NCI-H2227 (cell line): Measurements from ENCODE around the gene TLR5.
"Not testable (repeated sequence)": the region's sequence is repeated elsewhere in the genome, so short reads cannot be mapped to it uniquely, and the experiment has no call there.

Experiments
- DNase-seq: peaks from one replicate; lab custom pipeline; 2025; ENCODE audit not compliant: unreplicated experiment; lab: John Stamatoyannopoulos, UW

Gene TLR5, protein sequence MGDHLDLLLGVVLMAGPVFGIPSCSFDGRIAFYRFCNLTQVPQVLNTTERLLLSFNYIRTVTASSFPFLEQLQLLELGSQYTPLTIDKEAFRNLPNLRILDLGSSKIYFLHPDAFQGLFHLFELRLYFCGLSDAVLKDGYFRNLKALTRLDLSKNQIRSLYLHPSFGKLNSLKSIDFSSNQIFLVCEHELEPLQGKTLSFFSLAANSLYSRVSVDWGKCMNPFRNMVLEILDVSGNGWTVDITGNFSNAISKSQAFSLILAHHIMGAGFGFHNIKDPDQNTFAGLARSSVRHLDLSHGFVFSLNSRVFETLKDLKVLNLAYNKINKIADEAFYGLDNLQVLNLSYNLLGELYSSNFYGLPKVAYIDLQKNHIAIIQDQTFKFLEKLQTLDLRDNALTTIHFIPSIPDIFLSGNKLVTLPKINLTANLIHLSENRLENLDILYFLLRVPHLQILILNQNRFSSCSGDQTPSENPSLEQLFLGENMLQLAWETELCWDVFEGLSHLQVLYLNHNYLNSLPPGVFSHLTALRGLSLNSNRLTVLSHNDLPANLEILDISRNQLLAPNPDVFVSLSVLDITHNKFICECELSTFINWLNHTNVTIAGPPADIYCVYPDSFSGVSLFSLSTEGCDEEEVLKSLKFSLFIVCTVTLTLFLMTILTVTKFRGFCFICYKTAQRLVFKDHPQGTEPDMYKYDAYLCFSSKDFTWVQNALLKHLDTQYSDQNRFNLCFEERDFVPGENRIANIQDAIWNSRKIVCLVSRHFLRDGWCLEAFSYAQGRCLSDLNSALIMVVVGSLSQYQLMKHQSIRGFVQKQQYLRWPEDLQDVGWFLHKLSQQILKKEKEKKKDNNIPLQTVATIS

DNA sequence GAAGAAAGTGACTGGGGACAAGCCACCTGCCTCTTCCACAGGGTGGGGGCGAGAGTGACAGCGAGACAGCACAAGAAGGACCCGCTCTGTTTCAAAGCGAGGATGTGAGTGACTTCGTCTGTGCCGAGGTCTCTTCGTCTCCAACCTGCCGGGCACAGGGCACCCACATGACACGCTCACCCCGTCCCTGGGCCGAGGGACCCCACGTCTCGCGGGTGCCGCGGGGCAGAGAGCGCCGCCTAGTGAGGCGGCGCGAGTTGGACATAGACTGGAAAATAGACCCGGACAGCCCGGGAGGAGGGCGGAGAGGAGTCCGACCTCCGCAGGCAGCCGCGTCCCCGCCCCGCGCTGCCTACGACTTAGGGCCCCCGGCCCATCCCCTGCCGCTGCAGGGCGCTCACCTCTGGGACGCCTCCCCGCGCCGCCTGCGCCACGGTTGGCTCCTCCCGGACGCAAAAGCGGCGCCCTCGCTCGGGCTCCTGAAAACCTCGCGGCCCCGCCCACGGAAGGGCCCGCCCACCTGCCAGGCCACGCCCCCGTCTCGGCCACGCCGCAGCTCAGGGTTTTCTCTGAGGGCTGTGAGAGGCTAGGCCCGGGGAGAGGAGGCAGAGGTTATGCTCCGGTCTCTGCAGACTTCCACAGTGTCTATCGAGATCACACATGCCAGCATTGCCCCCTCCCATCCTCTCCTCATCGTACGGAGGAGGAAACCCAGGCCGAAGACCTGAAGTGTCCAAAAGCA lies at the start of gene TLR5:
TSS of gene TLR5 (minus strand) at position 454 of the 742 bp plus-strand sequence. CDS start 30,217 bp downstream, outside the sequence.
- DNase-seq = peak; percentile 93

DNA sequence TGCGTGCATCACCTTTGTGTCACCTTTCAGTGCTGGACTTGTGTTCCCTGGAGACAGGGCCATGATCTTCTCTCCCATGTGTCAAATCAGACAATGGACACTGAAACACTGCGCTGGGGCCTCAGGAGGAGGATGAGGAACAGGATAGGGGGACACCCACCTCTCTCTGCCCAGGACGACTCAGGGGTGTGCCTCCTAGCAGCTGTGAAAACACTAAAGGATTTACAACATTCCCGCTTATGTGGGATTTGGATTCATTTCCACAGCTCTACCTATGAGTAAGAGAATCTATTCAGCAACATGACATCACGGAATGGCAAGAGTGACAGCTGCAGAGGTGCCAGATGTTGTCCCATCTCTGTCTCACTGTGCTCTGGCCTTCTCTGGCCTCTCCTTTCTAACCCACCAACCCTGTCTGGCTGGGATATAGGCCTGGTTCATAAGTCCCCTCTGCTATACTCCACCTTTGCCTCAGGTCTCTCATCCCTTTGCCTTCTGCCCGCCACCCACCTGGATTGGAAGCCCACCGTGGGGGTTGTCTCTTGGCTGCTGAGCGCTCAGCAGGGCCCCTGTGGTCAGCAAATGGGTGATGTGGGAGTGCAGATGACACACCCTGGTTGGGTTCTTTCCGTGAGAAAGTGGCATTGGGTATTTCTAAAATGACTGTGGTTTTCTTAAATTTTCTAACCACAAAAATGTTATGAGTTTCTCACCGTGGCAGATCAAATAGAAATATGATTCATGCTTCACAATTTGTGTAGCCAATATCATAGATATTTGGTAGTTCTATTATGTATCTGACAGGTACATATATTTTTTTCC lies 47.1 kb upstream of the TLR5 start:
- DNase-seq = no peak

DNA sequence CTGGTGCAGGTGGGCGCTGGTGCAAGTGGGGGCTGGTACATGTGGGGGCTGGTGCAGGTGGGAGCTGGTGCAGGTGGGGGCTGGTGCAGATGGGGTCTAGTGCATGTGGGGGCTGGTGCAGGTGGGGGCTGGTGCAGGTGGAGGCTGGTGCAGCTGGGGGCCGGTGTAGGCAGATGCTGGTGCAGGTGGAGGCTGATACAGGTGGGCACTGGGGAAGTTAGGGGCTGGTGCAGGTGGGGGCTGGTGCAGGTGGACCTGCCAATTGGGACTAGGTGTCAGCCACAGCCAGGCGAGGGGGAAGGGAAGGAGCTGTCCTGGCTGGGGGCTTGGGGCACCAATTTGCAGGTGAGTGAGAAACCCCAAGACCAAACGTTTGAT lies 46.5 kb upstream of the TLR5 start:
- no peak for DNase-seq

DNA sequence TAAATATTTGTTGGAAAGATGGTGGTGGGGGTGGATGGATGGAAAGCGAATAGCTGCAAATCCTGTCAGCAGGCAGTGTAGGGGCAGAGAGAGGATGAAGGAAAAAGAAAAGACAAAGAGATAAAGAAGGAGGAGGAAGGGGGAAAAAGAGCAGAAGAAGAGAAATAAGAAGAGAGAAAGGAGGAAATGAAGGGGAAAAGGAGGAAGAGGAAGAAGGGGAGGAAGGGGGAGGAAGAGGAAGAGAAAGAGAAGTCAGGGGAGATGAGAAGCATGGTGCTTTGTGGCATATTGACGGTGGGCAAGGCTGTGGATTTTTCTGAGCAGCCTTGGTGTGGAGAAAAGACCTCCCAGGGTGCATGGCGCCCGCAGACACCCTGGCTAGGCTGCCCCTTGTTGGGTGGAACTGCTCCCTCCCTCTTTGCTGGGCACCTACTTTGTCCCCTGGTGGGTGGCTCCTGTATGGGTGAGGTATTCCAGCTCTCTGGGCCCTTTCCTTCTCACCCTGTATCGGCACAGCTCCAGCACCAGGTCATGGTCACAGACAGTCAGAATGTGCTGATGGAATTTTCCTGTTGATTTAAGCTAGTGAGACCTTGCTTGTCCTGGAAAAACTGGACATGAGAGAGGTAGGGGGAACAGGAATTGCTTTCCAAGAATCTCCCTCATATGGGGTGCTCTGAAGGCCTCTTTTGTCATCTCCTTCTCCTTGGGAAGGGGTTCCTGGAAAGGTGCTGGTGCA lies 45.7 kb upstream of the TLR5 start:
- DNase-seq = no peak

DNA sequence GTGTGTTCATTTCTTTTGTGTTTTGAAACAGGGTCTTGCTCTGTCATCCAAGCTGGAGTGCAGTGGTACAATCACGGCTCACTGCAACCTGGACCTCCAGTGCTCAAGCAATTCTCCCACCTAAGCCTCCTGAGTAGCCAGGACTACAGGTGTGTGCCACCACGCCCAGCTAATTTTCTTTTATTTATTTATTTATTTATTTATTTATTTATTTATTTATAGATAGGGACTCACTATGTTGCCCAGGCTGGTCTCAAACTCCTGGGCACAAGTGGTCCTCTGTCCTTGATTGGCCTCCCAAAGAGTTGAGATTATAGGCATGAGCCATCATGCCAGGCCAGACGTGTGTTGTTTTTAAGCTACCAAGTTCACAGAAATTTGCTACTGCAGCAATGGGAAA lies 43.8 kb upstream of the TLR5 start:
- DNase-seq = no peak

DNA sequence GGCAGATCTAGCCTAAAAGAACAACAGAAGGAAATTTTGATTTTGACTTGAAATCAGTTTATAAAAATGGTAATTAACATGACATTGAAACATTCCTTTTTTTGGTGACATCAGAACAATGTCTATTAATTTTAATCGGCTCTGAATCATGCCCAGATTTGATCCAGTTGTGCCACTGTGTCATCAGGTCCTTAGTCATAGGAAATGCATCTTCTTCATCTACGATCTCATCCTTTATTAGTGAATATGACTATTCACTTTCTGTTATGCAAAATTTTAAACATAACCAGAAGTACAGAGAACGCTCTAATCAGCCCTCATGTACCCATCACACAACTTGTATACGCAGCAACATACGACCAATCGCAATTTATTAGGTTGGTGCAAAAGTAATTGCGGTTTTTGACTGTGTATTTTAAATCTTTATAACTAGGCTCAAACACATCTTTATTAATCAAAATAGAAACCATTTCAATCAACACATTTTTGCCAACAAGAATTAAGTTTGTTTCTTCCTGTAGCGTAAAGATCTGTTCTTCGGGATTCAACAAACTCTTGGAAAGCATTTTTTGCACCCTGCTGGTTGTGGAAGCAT lies 40.3 kb upstream of the TLR5 start:
- no peak for DNase-seq

DNA sequence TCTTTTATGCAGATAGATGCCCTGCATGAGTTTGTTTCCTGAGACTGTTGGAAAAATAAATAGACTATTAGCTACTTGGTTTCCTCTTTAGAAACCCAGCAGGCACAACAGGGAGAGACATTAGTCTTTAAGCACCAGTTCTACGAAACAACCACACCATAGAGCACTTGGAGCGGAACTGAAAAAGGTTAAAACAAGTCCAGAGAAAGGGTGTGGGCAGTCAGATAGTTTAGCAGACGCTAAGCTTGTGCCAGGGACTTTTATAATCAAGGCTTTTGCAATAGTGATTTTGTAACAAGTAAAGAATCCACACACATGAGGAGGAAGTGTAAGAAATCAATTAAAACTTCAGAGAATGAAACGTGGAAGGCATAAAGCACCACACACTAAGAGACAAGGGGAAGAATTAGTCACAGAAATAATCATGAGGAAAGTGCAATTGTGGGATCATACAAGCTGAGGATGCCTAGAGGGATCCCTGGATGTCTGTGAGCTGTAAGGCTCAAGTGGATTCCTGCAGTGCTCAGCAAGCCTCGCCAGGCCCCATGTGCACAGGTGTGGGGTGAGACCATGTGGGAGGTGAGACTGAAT lies 37.8 kb upstream of the TLR5 start:
- DNase-seq = no peak

DNA sequence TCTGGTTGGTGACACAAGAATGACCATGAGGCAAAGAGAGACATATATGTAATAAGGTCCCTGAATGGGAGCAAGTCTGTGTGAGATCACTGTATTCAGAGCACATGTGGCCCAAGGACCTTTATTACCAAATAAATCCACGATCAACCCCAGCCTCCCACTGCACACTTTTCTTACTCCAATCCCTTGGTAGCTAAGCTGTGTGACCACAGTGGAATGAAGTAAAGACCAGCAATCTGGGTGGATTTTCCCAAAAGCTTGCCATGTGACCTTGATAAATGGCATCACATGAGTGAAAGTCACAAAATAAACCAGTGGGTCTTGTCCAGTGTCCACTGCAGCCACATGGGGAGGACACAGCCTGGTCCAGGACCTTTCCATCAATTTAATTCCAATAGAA lies 36.7 kb upstream of the TLR5 start:
- no peak for DNase-seq

DNA sequence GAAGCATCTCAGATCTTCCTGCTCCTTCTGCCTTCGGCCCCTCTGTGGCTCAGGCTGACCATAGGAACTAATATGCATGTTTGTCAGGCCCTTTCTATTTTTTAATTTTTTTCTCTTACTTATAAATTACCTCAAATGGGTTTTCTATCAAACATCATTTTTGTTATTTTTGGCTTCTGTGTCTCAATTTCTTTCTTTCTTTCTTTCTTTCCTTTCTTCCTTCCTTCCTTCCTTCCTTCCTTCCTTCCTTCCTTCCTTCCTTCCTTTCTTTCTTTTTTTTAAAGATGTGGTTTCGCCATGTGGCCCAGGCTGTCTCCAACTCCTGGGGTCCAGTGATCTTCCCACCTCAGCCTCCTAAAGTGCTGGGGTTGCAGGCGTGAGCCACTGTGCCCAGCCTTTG lies 36.2 kb upstream of the TLR5 start:
- DNase-seq = no peak

DNA sequence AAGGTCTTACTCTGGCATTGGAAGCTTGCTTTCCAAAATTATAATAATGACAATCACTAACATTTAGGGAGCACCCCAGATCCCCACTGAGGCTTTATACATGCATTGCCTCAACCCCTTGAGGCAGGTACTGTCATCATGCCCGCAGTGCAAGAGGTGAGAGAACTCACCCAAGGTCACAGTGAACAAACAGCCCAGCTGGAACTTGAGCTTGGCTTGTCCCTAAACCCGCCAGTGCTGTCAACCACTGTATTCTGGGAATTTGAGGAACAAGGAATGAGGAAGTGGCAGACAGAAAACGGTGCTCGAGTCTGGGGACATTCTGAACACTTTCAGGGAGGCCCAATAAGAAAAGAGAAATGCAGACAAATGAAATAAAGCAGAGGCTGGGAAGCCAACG lies 34.6 kb upstream of the TLR5 start:
- DNase-seq = no peak

DNA sequence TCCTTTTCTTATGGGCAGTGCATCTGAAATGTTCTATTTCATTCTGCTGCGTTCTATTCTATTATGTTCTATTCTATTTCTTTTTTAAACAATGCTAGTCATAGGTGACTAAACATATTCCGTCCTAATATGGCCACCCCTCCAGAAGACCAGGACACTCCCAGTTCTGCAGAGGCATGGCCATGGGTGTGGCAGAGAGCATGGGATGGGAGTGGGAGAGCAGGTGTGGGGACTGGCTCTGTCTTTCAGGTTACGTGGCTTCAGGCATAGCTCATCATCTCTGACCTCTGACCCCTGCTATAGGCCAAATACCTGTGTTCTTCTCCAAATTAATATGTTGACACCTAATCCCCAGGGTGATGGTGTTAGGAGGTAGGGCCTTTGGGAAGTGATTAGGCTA lies 33.4 kb upstream of the TLR5 start:
- DNase-seq = no peak

DNA sequence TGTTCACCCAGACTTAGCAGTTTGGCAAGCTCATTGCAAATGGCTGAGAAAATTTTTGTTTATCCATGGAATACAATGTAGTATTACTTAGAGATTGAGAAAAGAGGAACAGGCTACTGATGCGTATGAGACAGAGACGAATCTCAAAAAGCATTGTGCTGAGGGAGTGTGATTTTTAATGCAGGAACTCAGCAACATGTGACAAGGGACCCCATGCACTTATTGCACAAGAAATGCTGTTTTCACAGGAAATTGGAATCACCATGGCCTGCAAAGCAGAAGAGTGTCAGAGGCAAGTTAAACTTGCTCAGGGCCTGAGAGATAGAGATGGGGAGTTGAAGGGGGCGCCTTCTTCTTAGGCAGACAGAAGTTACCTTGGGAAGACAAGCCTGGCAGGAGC lies 32.6 kb upstream of the TLR5 start:
- no peak for DNase-seq

DNA sequence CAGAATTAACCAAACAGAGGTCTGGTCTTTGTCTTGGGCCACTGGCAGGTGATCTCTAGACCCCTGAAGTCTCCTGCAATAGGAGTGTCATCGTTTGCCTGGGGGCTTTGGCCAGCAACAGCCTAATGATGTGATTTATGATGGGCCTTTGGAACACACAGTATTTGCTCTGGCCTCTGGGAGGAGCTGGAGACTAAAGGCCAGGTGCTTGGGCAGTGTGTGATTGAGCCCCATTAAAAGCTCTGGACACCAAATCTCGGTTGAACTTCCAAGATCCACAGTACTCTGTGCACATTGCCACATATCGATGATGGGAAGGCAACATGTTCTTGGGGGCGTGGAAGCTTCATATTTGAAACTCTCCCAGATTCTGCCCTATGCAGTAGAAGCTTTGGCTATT lies 32.0 kb upstream of the TLR5 start:
- peak; percentile 21 for DNase-seq

DNA sequence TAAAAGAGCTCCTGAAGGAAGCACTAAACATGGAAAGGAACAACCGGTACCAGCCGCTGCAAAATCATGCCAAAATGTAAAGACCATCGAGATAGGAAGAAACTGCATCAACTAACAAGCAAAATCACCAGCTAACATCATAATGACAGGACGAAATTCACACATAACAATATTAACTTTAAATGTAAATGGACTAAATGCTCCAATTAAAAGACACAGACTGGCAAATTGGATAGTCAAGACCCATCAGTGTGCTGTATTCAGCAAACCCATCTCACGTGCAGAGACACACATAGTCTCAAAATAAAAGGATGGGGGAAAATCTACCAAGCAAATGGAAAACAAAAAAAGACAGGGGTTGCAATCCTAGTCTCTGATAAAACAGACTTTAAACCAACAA lies 26.4 kb upstream of the TLR5 start:
- not testable (repeated sequence) for DNase-seq

DNA sequence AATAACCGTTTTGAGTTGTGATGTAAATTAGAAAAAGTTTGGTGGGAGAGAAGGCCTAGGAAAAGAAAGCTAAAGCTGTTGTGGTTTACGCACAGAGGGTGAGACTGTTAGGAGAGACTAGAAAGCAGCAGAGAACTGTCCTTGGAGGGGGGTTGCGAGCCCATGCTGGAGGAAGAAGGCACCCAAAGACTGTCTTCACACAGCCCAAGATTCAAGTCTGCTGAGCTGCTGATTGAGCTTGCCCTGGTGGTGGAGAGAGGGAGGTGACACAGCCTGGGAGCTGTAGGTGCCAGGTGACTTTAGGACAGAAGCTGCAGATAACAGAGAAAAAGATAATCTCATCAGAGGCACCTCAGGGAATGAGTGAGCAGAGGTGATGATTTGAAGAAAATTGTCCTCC lies 18.3 kb upstream of the TLR5 start:
- DNase-seq = no peak

DNA sequence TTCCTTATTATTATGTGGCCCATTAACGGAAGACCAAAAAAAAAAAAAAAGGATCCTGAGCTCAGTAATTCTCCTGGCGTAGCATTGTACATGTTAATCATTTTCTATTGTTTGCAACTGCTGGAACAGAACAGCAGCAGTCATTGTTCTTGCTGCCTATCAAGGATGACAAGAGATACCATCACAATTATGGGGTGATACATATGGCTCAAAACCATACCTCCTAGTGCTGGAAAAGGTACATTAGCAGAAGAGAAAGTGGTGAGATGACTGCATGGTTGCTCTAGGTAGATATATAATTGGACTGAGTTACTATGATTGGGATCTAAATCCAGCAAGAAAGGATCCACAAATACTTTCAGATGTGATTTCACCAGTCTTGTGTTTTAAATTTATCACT lies 13.3 kb upstream of the TLR5 start:
- DNase-seq = no peak

DNA sequence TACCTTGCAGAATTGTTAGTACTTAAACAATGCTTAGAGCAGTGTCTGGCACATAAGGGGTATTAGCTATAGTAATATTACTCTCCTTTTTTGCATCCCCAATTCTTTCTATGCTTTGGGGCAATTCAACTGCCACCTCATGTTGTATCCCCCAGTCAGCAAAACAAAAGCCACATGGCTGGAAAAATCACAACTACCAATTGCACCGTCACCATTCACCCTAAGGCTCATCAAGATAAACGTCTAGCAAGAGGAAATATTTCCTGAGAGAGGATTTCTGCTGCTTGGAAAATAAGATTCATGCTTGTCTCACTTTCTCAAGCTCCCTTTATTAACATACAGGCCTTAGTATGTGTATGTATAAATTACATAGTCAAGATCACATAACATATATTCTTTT lies 12.1 kb upstream of the TLR5 start:
- no peak for DNase-seq

DNA sequence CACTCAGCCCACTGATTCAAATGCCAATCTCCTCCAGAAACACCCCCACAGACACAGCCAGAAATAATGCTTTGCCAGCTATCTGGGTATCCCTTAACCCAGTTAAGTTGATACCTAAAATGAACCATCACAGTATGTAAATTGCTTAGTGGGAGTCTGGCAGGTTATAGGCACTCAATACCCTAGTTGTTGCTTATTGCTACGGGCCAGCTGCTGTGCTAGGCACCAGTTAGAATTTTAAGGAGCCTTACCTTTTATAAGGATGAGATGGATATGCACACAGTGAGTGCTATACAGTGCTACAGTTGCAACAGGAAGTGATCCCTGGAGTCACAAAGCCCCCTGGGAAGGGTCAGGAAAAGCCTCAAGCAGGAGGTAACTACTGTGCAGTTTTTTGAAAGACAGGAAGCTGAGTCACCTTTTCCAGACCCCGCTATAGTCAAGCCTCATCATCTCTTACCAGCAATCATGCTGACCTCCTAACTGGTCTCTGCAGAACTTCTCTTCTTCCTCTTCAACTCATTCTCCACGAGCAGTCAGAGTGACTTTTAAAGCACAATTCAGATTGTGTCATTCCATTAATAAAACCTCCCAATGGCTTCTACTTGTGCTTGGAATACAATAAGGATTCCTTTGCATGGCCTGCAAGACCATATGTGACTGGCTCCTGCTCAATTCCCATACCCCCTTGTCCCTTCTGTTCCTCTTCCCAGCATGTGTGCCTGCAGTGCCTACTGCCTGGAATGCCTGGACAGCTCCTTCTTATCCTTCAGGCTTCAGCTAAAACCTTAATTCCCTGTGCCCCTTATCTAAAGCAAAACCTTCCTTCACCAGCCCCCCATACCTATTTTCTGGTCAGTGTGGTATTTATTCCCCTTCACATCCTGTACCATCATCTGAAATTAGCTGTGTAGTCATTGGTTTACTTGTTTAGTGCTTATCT lies 10.4 kb upstream of the TLR5 start:
- DNase-seq = no peak
